Gastrocnemius medialis (tissue), 4 donors: Measurements from ENCODE around the gene SMIM12.

Experiments used
- POLR2A ChIP-seq, 2 donors: fragments of 450-650 bp; IDR thresholded peaks; one replicate each; pipeline ENCODE4 v1.6.1; 2017; ENCODE audit warnings: antibody characterized with exemption in 2 of 2, mild to moderate bottlenecking in 2 of 2, moderate library complexity in 2 of 2
- TF ChIP-seq, protein P1 (sequence below), 5 experiments: fragments of 450-650 bp in 3 of 5; fragments of 200-600 bp in 2 of 5; sonication (generic) in 2 of 5; IDR thresholded peaks in 4 of 5; conservative IDR thresholded peaks in 1 of 5; 1 replicate in 4 of 5; 2 replicates in 1 of 5; pipeline ENCODE4 v1.5.1; 2016 to 2019; ENCODE audit warnings: antibody characterized with exemption in 5 of 5, mild to moderate bottlenecking in 3 of 5, moderate library complexity in 3 of 5

DNA sequence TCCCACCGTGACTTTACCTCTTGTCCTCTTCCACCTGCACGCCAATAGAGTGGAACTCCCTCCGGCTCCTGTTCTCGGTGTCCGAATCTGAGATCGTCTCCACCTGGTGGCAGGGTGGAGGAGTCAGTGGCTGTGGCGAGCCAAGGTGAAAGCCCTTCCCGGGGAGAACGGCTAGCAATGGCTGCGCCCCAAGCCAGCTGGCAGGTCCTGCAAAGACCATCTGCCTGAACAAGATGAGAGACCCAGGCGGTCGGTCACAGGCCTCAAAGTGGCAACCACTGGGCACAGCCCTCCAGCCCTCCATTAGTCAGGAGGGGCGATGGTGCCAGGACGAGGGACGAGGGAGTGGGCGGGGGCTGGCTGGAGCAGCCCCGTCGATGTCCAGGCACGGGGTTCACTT is 25.4 kb upstream of the SMIM12 start:
- TF ChIP-seq, protein P1, sequence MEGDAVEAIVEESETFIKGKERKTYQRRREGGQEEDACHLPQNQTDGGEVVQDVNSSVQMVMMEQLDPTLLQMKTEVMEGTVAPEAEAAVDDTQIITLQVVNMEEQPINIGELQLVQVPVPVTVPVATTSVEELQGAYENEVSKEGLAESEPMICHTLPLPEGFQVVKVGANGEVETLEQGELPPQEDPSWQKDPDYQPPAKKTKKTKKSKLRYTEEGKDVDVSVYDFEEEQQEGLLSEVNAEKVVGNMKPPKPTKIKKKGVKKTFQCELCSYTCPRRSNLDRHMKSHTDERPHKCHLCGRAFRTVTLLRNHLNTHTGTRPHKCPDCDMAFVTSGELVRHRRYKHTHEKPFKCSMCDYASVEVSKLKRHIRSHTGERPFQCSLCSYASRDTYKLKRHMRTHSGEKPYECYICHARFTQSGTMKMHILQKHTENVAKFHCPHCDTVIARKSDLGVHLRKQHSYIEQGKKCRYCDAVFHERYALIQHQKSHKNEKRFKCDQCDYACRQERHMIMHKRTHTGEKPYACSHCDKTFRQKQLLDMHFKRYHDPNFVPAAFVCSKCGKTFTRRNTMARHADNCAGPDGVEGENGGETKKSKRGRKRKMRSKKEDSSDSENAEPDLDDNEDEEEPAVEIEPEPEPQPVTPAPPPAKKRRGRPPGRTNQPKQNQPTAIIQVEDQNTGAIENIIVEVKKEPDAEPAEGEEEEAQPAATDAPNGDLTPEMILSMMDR (IDR thresholded peaks at IDR 0.05 in 4 of 5, conservative IDR thresholded peaks at IDR 0.05 in 1 of 5): no peak
- TF ChIP-seq POLR2A (IDR thresholded peaks at IDR 0.05): no peak
